22Rv1 (cell line): ENCODE measurements around the gene HBE1.

Experiments
- ZFX ChIP-seq: fragments of 450-650 bp; IDR thresholded peaks from 2 replicates; pipeline ENCODE4 v1.6.1; 2017; ENCODE audit warnings: antibody characterized with exemption, borderline replicate concordance
- TF ChIP-seq, protein P1 (sequence below): fragments of 450-650 bp; IDR thresholded peaks from 2 replicates; pipeline ENCODE4 v1.5.1; 2017; ENCODE audit warnings: mild to moderate bottlenecking

GRCh38 chr11:5289696-5290095, 20.0 kb upstream of the HBE1 start:
- TF ChIP-seq, protein P1, sequence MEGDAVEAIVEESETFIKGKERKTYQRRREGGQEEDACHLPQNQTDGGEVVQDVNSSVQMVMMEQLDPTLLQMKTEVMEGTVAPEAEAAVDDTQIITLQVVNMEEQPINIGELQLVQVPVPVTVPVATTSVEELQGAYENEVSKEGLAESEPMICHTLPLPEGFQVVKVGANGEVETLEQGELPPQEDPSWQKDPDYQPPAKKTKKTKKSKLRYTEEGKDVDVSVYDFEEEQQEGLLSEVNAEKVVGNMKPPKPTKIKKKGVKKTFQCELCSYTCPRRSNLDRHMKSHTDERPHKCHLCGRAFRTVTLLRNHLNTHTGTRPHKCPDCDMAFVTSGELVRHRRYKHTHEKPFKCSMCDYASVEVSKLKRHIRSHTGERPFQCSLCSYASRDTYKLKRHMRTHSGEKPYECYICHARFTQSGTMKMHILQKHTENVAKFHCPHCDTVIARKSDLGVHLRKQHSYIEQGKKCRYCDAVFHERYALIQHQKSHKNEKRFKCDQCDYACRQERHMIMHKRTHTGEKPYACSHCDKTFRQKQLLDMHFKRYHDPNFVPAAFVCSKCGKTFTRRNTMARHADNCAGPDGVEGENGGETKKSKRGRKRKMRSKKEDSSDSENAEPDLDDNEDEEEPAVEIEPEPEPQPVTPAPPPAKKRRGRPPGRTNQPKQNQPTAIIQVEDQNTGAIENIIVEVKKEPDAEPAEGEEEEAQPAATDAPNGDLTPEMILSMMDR, result no peak
- no peak for TF ChIP-seq ZFX
